ENCODE measurements around the gene KLHDC7B.

DNA sequence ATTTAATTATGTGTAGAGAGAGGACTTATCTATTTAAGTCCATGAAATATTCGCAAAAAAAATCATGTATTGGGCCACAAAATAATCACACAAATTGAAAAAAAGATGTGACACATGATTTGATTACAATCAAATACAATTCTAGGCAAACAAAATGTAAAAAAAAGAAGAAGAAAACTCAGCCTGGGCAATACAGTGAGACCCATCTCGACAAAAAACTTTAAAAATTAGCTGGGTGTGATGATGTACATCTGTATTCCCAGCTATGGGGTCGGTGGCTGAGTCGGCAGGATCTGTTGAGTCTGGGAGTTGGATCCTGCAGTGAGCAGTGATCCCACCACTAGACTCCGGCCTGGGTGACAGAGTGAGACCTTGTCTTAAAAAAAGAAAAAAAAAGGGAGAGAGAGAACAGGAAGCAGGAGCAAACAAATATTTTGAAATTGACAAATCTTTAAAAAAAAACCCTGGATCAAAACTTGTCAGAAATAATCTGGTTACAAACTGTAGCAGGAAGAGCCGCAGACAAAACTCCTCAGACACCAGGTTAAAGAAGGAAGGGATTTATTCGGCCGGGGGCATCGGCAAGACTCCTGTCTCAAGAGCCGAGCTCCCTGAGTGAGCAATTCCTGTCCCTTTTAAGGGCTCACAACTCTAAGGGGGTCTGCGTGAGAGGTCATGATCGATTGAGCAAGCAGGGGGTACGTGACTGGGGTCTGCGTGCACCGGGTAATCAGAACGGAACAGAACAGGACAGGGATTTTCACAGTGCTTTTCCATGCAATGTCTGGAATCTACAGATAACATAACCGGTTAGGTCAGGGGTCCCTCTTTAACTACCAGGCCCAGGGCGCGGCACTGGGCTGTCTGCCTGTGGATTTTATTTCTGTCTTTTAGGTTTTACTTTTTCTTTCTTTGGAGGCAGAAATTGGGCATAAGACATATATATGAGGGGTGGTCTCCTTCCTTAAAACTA is 12.6 kb upstream of the KLHDC7B start:
- TF ChIP-seq ZNF274 (IDR thresholded peaks at IDR 0.05; ENCODE audit: low read depth, low read length) (no peak), SUZ12 (IDR thresholded peaks at IDR 0.05; ENCODE audit: extremely low read depth, insufficient read depth, insufficient read length) (no peak), YY1 (IDR thresholded peaks at IDR 0.05; ENCODE audit: insufficient read depth, insufficient read length) (no peak)
